ENCODE measurements around the gene E2F3.

E2F3 gene

GRCh38 chr6:20473518-20473917 is 71.8 kb downstream of the E2F3 start:
- no peak for DNase-seq (ENCODE audit: low read depth, low spot score)
- TF ChIP-seq CTCF (IDR thresholded peaks at IDR 0.05; ENCODE audit: insufficient read depth, low read length, missing control alignments): no peak
- ChIA-PET CTCF (no interaction called here), POLR2A (no interaction called here)
- H3K4me3 ChIP-seq (ENCODE audit: low read depth, low read length): no peak overlapping the region

GRCh38 chr6:20474874-20475542 is 73.3 kb downstream of the E2F3 start:
- no peak overlapping the region for H3K4me3 ChIP-seq (ENCODE audit: low read depth, low read length)
- no peak for TF ChIP-seq CTCF (IDR thresholded peaks at IDR 0.05; ENCODE audit: insufficient read depth, low read length, missing control alignments)
- no peak for DNase-seq (ENCODE audit: low read depth, low spot score)
- CTCF ChIA-PET: no interaction called here
- POLR2A ChIA-PET: no interaction called here

- ChIA-PET POLR2A (no interaction called here), CTCF (no interaction called here)
- no peak overlapping the region for H3K4me3 ChIP-seq (ENCODE audit: low read depth, low read length)
- DNase-seq (ENCODE audit: low read depth, low spot score): no peak
- TF ChIP-seq CTCF (IDR thresholded peaks at IDR 0.05; ENCODE audit: insufficient read depth, low read length, missing control alignments): no peak
Observed at GRCh38 chr6:20476501-20477043, 74.9 kb downstream of the E2F3 start.

GRCh38 chr6:20477485-20477884 is 75.8 kb downstream of the E2F3 start:
- CTCF ChIA-PET: interaction anchor here (1.0 to 1.1 kb wide), 2 partner anchors 8 to 50 kb away, joined by 3 read pairs; no protein-coding TSS in a partner anchor
- no peak overlapping the region for H3K4me3 ChIP-seq (ENCODE audit: low read depth, low read length)
- POLR2A ChIA-PET: no interaction called here
- DNase-seq (ENCODE audit: low read depth, low spot score): no peak
- no peak for TF ChIP-seq CTCF (IDR thresholded peaks at IDR 0.05; ENCODE audit: insufficient read depth, low read length, missing control alignments)

GRCh38 chr6:20479060-20479459 is 77.4 kb downstream of the E2F3 start:
- DNase-seq (ENCODE audit: low read depth, low spot score): no peak
- no peak overlapping the region for H3K4me3 ChIP-seq (ENCODE audit: low read depth, low read length)
- TF ChIP-seq CTCF (IDR thresholded peaks at IDR 0.05; ENCODE audit: insufficient read depth, low read length, missing control alignments): no peak
- ChIA-PET CTCF (no interaction called here), POLR2A (no interaction called here)

GRCh38 chr6:20479526-20479925 is 77.8 kb downstream of the E2F3 start:
- no peak for DNase-seq (ENCODE audit: low read depth, low spot score)
- POLR2A ChIA-PET: no interaction called here
- H3K4me3 ChIP-seq (ENCODE audit: low read depth, low read length): no peak overlapping the region
- no peak for TF ChIP-seq CTCF (IDR thresholded peaks at IDR 0.05; ENCODE audit: insufficient read depth, low read length, missing control alignments)
- CTCF ChIA-PET: interaction anchor here (0.9 kb wide), 1 partner anchor 48 kb away, joined by 3 read pairs; no protein-coding TSS in a partner anchor

All from AG04449 (cell line).